K562 (cell line): ENCODE data around the gene PKLR. TPM values are rescaled to one million over a fixed set of nuclear protein-coding genes. Genes with fewer than 3 reads are reported as not detected.

Experiments used
- ARID2 ChIP-seq: fragments of 450-650 bp; IDR thresholded peaks from 2 replicates; pipeline ENCODE4 v1.6.1; 2017; ENCODE audit warnings: antibody characterized with exemption, mild to moderate bottlenecking
- BHLHE40 ChIP-seq: IDR thresholded peaks from 2 replicates; pipeline ENCODE4 v1.6.1; 2011; ENCODE audit warnings: low read length, improper control_type of control experiment
- BMI1 ChIP-seq: fragments of 150-350 bp; IDR thresholded peaks from 2 replicates; pipeline ENCODE4 v1.6.1; 2014; ENCODE audit warnings: low read length
- KDM1A ChIP-seq, 2 experiments: fragments of 450-650 bp; IDR thresholded peaks; 2 replicates each; pipeline ENCODE4 v1.6.1; 2016; ENCODE audit warnings: mild to moderate bottlenecking in 2 of 2
- MITF ChIP-seq: IDR thresholded peaks from 2 replicates; pipeline ENCODE4 v1.6.1; 2014; ENCODE audit warnings: antibody characterized with exemption
- MTA1 ChIP-seq: fragments of 450-650 bp; IDR thresholded peaks from 2 replicates; pipeline ENCODE4 v1.6.1; 2017; ENCODE audit warnings: borderline replicate concordance
- MTA2 ChIP-seq: fragments of 450-650 bp; IDR thresholded peaks from 2 replicates; pipeline ENCODE4 v1.6.1; 2016; ENCODE audit warnings: low read depth
- MYBL2 ChIP-seq, 2 experiments: fragments of 450-650 bp in 1 of 2; sonication (generic) in 1 of 2; formaldehyde crosslinking in 1 of 2; IDR thresholded peaks; 2 replicates each; pipeline versions ENCODE4 v1.6.1 to v1.8.1; 2017 to 2022; ENCODE audit warnings: borderline replicate concordance in 1 of 2, inconsistent platforms in 1 of 2, low read depth in 1 of 2, mild to moderate bottlenecking in 1 of 2, missing genetic modification reagents in 1 of 2, moderate library complexity in 1 of 2
- NBN ChIP-seq: fragments of 450-650 bp; IDR thresholded peaks from 2 replicates; pipeline ENCODE4 v1.6.1; 2016; ENCODE audit warnings: low read depth, mild to moderate bottlenecking
- NCOA2 ChIP-seq, 2 experiments: fragments of 450-650 bp; IDR thresholded peaks; 2 replicates each; pipeline ENCODE4 v1.6.1; 2018; ENCODE audit warnings: mild to moderate bottlenecking in 2 of 2, moderate library complexity in 1 of 2; ENCODE audit not compliant: partially characterized antibody in 2 of 2
- NFIX ChIP-seq: fragments of 250-450 bp; sonication (Bioruptor Pico); IDR thresholded peaks from 2 replicates; pipeline ENCODE4 v1.4.0; 2020; ENCODE audit warnings: low read depth, mild to moderate bottlenecking, moderate library complexity
- NKRF ChIP-seq: fragments of 450-650 bp; IDR thresholded peaks from 2 replicates; pipeline ENCODE4 v1.6.1; 2016; ENCODE audit warnings: borderline replicate concordance
- PATZ1 ChIP-seq: fragments of 250-450 bp; sonication (Bioruptor Pico); IDR thresholded peaks from 2 replicates; pipeline ENCODE4 v1.5.0; 2020; ENCODE audit warnings: mild to moderate bottlenecking, borderline replicate concordance
- RBBP5 ChIP-seq: fragments of 200-600 bp; sonication (generic); IDR thresholded peaks from 2 replicates; pipeline ENCODE4 v1.6.1; 2012; ENCODE audit warnings: borderline replicate concordance, mild to moderate bottlenecking, low read length, control low read depth, inconsistent platforms; ENCODE audit not compliant: insufficient read depth, poor library complexity, severe bottlenecking
- RBM34 ChIP-seq: fragments of 200-400 bp; formaldehyde crosslinking; IDR thresholded peaks from 2 replicates; pipeline ENCODE4 v1.6.1; 2018; ENCODE audit warnings: low read length, borderline replicate concordance; ENCODE audit not compliant: insufficient read depth
- SETDB1 ChIP-seq: IDR thresholded peaks from one replicate; pipeline ENCODE4 v1.6.1; 2012; ENCODE audit warnings: low read length, control low read depth, inconsistent platforms
- SOX6 ChIP-seq: fragments of 450-650 bp; IDR thresholded peaks from 2 replicates; pipeline ENCODE4 v1.6.1; 2014; ENCODE audit warnings: mild to moderate bottlenecking
- TFAP4 ChIP-seq: sonication (generic); formaldehyde crosslinking; IDR thresholded peaks from 2 replicates; pipeline ENCODE4 v1.8.0; 2022; ENCODE audit warnings: missing genetic modification reagents, mild to moderate bottlenecking, moderate library complexity, borderline replicate concordance
- ZNF408 ChIP-seq: fragments of 250-450 bp; sonication (Bioruptor Pico); IDR thresholded peaks from 2 replicates; pipeline ENCODE4 v1.4.0; 2020; ENCODE audit warnings: low read depth, mild to moderate bottlenecking, moderate library complexity
- ZNF507 ChIP-seq: conservative IDR thresholded peaks from 2 replicates; pipeline ENCODE4 v1.6.1; 2017; ENCODE audit warnings: missing genetic modification characterization, missing compliant biosample characterization
- ZNF589 ChIP-seq: fragments of 200-800 bp; sonication (Bioruptor generic); IDR thresholded peaks from 2 replicates; pipeline ENCODE4 v1.6.1; 2016; ENCODE audit warnings: low read depth, missing genetic modification characterization, missing compliant biosample characterization
- polyA plus RNA-seq, 8 experiments: library from polyadenylated mRNA; depleted of rRNA in 4 of 8; stranded (reverse) in 5 of 8; unstranded in 3 of 8; fragments of >200 nt; fragmentation: Nextera tagmentation in 2 of 8; fragmentation: Illumina TruSeq in 1 of 8; extraction: Ambion mirVana in 2 of 8; extraction: Trizol in 1 of 8; gene quantifications; 2 replicates each; pipeline versions ENCODE4 v1.2.1 to v1.2.3, GENCODE V29; 2011 to 2014; ENCODE audit warnings: inconsistent platforms in 1 of 8, missing spikeins in 1 of 8
- total RNA-seq, 7 experiments: library from RNA; depleted of rRNA in 6 of 7; stranded (reverse); fragments of >200 nt in 6 of 7; fragmentation: Illumina TruSeq in 2 of 7; extraction: Trizol in 2 of 7; gene quantifications; 2 replicates each; pipeline versions ENCODE4 v1.2.1 to v1.2.3, GENCODE V29; 2011 to 2021; ENCODE audit warnings: low replicate concordance in 1 of 7

PKLR gene
- total and polyA plus RNA-seq, 9 of the 15 experiments (the other 6 are each of a cell fraction or from before 2014, with no cell fraction given), result 10.7 to 78.4 (median 38.2) TPM

- TF ChIP-seq MYBL2 (IDR thresholded peaks at IDR 0.05; ENCODE audit: low read depth) (no peak), MYBL2 (CRISPR knock-in tag; IDR thresholded peaks at IDR 0.05; ENCODE audit: borderline replicate concordance) (no peak), MTA1 (no peak; the same call in 1 of the 2 replicates), ZNF408 (CRISPR knock-in tag) (no peak), NBN (peak; percentile 8; the same call in 1 of the 2 replicates), RBM34 (no peak), MTA2 (no peak), NKRF (peak; percentile 74), NFIX (CRISPR knock-in tag) (no peak), NCOA2 (IDR thresholded peaks at IDR 0.05; ENCODE audit: partially characterized antibody in 2 of 2) (no peak), BHLHE40 (no peak), ARID2 (no peak), ZNF507 (tag) (no peak), TFAP4 (CRISPR knock-in tag) (no peak; the same call in 1 of the 2 replicates), SETDB1 (no peak), BMI1 (no peak), PATZ1 (no peak), SOX6 (no peak), ZNF589 (CRISPR knock-in tag) (no peak), KDM1A (IDR thresholded peaks at IDR 0.05) (no peak), RBBP5 (peak; percentile 54), MITF (no peak)
Observed at GRCh38 chr1:155324037-155324716, 22.9 kb upstream of the PKLR start (continued).
